ENCODE results near the gene PLA1A.

The PLA1A gene

GRCh38 chr3:119630880-119631329 lies 33.2 kb downstream of the PLA1A start:
- Histone ChIP-seq H2BK15ac (ENCODE audit: low read length) (no peak overlapping the region), H2BK12ac (ENCODE audit: low read length) (no peak overlapping the region), H3K27ac (replicated peaks; ENCODE audit: low read length) (no peak overlapping the region), H2BK5ac (ENCODE audit: low read length) (no peak overlapping the region), H3K4ac (ENCODE audit: low read length) (no peak overlapping the region), H3K23ac (ENCODE audit: low read depth, low read length, poor library complexity) (no peak overlapping the region), H3K14ac (ENCODE audit: low read length) (no peak overlapping the region), H3K79me1 (ENCODE audit: low read depth, low read length) (no peaks in the 10 kb centered on the region), H3K4me3 (ENCODE audit: low read length in 2 of 2) (no peak overlapping the region), H4K91ac (ENCODE audit: low read depth, low read length, poor library complexity) (no peak overlapping the region), H3K9ac (ENCODE audit: low read depth, low read length, poor library complexity) (no peak overlapping the region), H3K36me3 (replicated peaks in 1 of 2; ENCODE audit: control insufficient read depth in 2 of 2, insufficient read depth in 2 of 2, low read length in 2 of 2) (no peaks in the 10 kb centered on the region), H2AK5ac (ENCODE audit: low read depth, low read length) (no peak overlapping the region), H3K27me3 (ENCODE audit: control insufficient read depth in 3 of 3, insufficient read depth in 3 of 3, low read depth in 1 of 3, low read length in 3 of 3) (no peaks in the 10 kb centered on the region), H3K4me1 (ENCODE audit: control insufficient read depth in 2 of 2, insufficient read depth in 1 of 2, low read depth in 1 of 2, low read length in 2 of 2) (peaks cover 3 to 9% of the 10 kb centered on the region in 2 donors), H3K18ac (ENCODE audit: low read length) (no peak overlapping the region), H3K4me2 (ENCODE audit: insufficient read depth, low read length, poor library complexity, severe bottlenecking) (no peak overlapping the region), H2BK120ac (ENCODE audit: low read depth, low read length) (no peak overlapping the region), H4K8ac (ENCODE audit: low read depth, low read length) (no peak overlapping the region), H3K9me3 (replicated peaks in 1 of 2; ENCODE audit: control insufficient read depth in 2 of 2, insufficient read depth in 1 of 2, low read depth in 1 of 2, low read length in 2 of 2) (no peaks in the 10 kb centered on the region), H2AFZ (ENCODE audit: low read length) (no peak overlapping the region)
- no CpG with 5 or more reads among the region's 7 CpGs for WGBS, 2 donors (ENCODE audit: extremely low coverage in 2 of 2, insufficient read length in 2 of 2, insufficient replicate concordance in 1 of 2)
- DNase-seq (ENCODE audit: low spot score): no peak

- Histone ChIP-seq H3K4ac (ENCODE audit: low read length) (no peak overlapping the region), H4K91ac (ENCODE audit: low read depth, low read length, poor library complexity) (no peak overlapping the region), H2BK5ac (ENCODE audit: low read length) (no peak overlapping the region), H3K27me3 (ENCODE audit: control insufficient read depth in 3 of 3, insufficient read depth in 3 of 3, low read depth in 1 of 3, low read length in 3 of 3) (no peaks in the 10 kb centered on the region), H3K4me1 (ENCODE audit: control insufficient read depth in 2 of 2, insufficient read depth in 1 of 2, low read depth in 1 of 2, low read length in 2 of 2) (peaks cover 0 to 5% of the 10 kb centered on the region in 2 donors), H3K14ac (ENCODE audit: low read length) (no peak overlapping the region), H3K9ac (ENCODE audit: low read depth, low read length, poor library complexity) (no peak overlapping the region), H4K8ac (ENCODE audit: low read depth, low read length) (no peak overlapping the region), H3K4me3 (ENCODE audit: low read length in 2 of 2) (no peak overlapping the region), H3K4me2 (ENCODE audit: insufficient read depth, low read length, poor library complexity, severe bottlenecking) (no peak overlapping the region), H3K36me3 (replicated peaks in 1 of 2; ENCODE audit: control insufficient read depth in 2 of 2, insufficient read depth in 2 of 2, low read length in 2 of 2) (no peaks in the 10 kb centered on the region), H3K27ac (replicated peaks; ENCODE audit: low read length) (no peak overlapping the region), H2BK15ac (ENCODE audit: low read length) (no peak overlapping the region), H2BK12ac (ENCODE audit: low read length) (no peak overlapping the region), H3K79me1 (ENCODE audit: low read depth, low read length) (no peaks in the 10 kb centered on the region), H2BK120ac (ENCODE audit: low read depth, low read length) (no peak overlapping the region), H3K23ac (ENCODE audit: low read depth, low read length, poor library complexity) (no peak overlapping the region), H3K18ac (ENCODE audit: low read length) (no peak overlapping the region), H2AFZ (ENCODE audit: low read length) (no peak overlapping the region), H3K9me3 (replicated peaks in 1 of 2; ENCODE audit: control insufficient read depth in 2 of 2, insufficient read depth in 1 of 2, low read depth in 1 of 2, low read length in 2 of 2) (no peaks in the 10 kb centered on the region), H2AK5ac (ENCODE audit: low read depth, low read length) (no peak overlapping the region)
- DNase-seq (ENCODE audit: low spot score): no peak
- no CpG with 5 or more reads among the region's 3 CpGs for WGBS, 2 donors (ENCODE audit: extremely low coverage in 2 of 2, insufficient read length in 2 of 2, insufficient replicate concordance in 1 of 2)
These were observed 33.8 kb downstream of the PLA1A start for GRCh38 chr3:119631516-119631915.

- WGBS, 2 donors (ENCODE audit: extremely low coverage in 2 of 2, insufficient read length in 2 of 2, insufficient replicate concordance in 1 of 2): no CpG with 5 or more reads among the region's 4 CpGs
These were observed 34.5 kb downstream of the PLA1A start for GRCh38 chr3:119632216-119632615.

GRCh38 chr3:119632829-119633228 lies 35.1 kb downstream of the PLA1A start:
- Histone ChIP-seq H2AFZ (ENCODE audit: low read length) (no peak overlapping the region), H4K8ac (ENCODE audit: low read depth, low read length) (no peak overlapping the region), H3K4me1 (ENCODE audit: control insufficient read depth in 2 of 2, insufficient read depth in 1 of 2, low read depth in 1 of 2, low read length in 2 of 2) (peaks cover 0 to 1% of the 10 kb centered on the region in 2 donors), H3K4ac (ENCODE audit: low read length) (no peak overlapping the region), H3K23ac (ENCODE audit: low read depth, low read length, poor library complexity) (no peak overlapping the region), H3K14ac (ENCODE audit: low read length) (no peak overlapping the region), H3K79me1 (ENCODE audit: low read depth, low read length) (no peaks in the 10 kb centered on the region), H2BK5ac (ENCODE audit: low read length) (no peak overlapping the region), H3K9me3 (replicated peaks in 1 of 2; ENCODE audit: control insufficient read depth in 2 of 2, insufficient read depth in 1 of 2, low read depth in 1 of 2, low read length in 2 of 2) (no peaks in the 10 kb centered on the region), H2BK12ac (ENCODE audit: low read length) (no peak overlapping the region), H3K27ac (replicated peaks; ENCODE audit: low read length) (no peak overlapping the region), H3K9ac (ENCODE audit: low read depth, low read length, poor library complexity) (no peak overlapping the region), H3K4me3 (ENCODE audit: low read length in 2 of 2) (no peak overlapping the region), H3K36me3 (replicated peaks in 1 of 2; ENCODE audit: control insufficient read depth in 2 of 2, insufficient read depth in 2 of 2, low read length in 2 of 2) (no peaks in the 10 kb centered on the region), H4K91ac (ENCODE audit: low read depth, low read length, poor library complexity) (no peak overlapping the region), H2BK120ac (ENCODE audit: low read depth, low read length) (no peak overlapping the region), H2AK5ac (ENCODE audit: low read depth, low read length) (no peak overlapping the region), H2BK15ac (ENCODE audit: low read length) (no peak overlapping the region), H3K4me2 (ENCODE audit: insufficient read depth, low read length, poor library complexity, severe bottlenecking) (no peak overlapping the region), H3K27me3 (ENCODE audit: control insufficient read depth in 3 of 3, insufficient read depth in 3 of 3, low read depth in 1 of 3, low read length in 3 of 3) (no peaks in the 10 kb centered on the region), H3K18ac (ENCODE audit: low read length) (no peak overlapping the region)
- DNase-seq (ENCODE audit: low spot score): no peak
- WGBS, 2 donors (ENCODE audit: extremely low coverage in 2 of 2, insufficient read length in 2 of 2, insufficient replicate concordance in 1 of 2): no CpG with 5 or more reads among the region's 4 CpGs

More at GRCh38 chr3:119632216-119632615, 34.5 kb downstream of the PLA1A start:
- Histone ChIP-seq H3K79me1 (ENCODE audit: low read depth, low read length) (no peaks in the 10 kb centered on the region), H3K9me3 (replicated peaks in 1 of 2; ENCODE audit: control insufficient read depth in 2 of 2, insufficient read depth in 1 of 2, low read depth in 1 of 2, low read length in 2 of 2) (no peaks in the 10 kb centered on the region), H3K4me1 (ENCODE audit: control insufficient read depth in 2 of 2, insufficient read depth in 1 of 2, low read depth in 1 of 2, low read length in 2 of 2) (peaks cover 0 to 5% of the 10 kb centered on the region in 2 donors), H2AFZ (ENCODE audit: low read length) (no peak overlapping the region), H3K4me2 (ENCODE audit: insufficient read depth, low read length, poor library complexity, severe bottlenecking) (no peak overlapping the region), H3K4ac (ENCODE audit: low read length) (no peak overlapping the region), H3K4me3 (ENCODE audit: low read length in 2 of 2) (no peak overlapping the region), H2BK120ac (ENCODE audit: low read depth, low read length) (no peak overlapping the region), H3K14ac (ENCODE audit: low read length) (no peak overlapping the region), H3K9ac (ENCODE audit: low read depth, low read length, poor library complexity) (no peak overlapping the region), H4K91ac (ENCODE audit: low read depth, low read length, poor library complexity) (no peak overlapping the region), H3K27ac (replicated peaks; ENCODE audit: low read length) (no peak overlapping the region), H3K18ac (ENCODE audit: low read length) (no peak overlapping the region), H3K27me3 (ENCODE audit: control insufficient read depth in 3 of 3, insufficient read depth in 3 of 3, low read depth in 1 of 3, low read length in 3 of 3) (no peaks in the 10 kb centered on the region), H2AK5ac (ENCODE audit: low read depth, low read length) (no peak overlapping the region), H2BK15ac (ENCODE audit: low read length) (no peak overlapping the region), H3K23ac (ENCODE audit: low read depth, low read length, poor library complexity) (no peak overlapping the region), H3K36me3 (replicated peaks in 1 of 2; ENCODE audit: control insufficient read depth in 2 of 2, insufficient read depth in 2 of 2, low read length in 2 of 2) (no peaks in the 10 kb centered on the region), H4K8ac (ENCODE audit: low read depth, low read length) (no peak overlapping the region), H2BK5ac (ENCODE audit: low read length) (no peak overlapping the region), H2BK12ac (ENCODE audit: low read length) (no peak overlapping the region)
- DNase-seq (ENCODE audit: low spot score): no peak

Data from neuronal stem cell (in vitro differentiated cells).